ENCODE measurements around the gene ARL8B.
"Not testable (repeated sequence)": the region's sequence is repeated elsewhere in the genome, so short reads cannot be mapped to it uniquely, and the experiment has no call there.

ARL8B gene

GRCh38 chr3:5112043-5112442 is 10.0 kb upstream of the ARL8B start:
- no peak for DNase-seq

GRCh38 chr3:5113726-5114125 is 8.4 kb upstream of the ARL8B start:
- DNase-seq, result not testable (repeated sequence)

DNA sequence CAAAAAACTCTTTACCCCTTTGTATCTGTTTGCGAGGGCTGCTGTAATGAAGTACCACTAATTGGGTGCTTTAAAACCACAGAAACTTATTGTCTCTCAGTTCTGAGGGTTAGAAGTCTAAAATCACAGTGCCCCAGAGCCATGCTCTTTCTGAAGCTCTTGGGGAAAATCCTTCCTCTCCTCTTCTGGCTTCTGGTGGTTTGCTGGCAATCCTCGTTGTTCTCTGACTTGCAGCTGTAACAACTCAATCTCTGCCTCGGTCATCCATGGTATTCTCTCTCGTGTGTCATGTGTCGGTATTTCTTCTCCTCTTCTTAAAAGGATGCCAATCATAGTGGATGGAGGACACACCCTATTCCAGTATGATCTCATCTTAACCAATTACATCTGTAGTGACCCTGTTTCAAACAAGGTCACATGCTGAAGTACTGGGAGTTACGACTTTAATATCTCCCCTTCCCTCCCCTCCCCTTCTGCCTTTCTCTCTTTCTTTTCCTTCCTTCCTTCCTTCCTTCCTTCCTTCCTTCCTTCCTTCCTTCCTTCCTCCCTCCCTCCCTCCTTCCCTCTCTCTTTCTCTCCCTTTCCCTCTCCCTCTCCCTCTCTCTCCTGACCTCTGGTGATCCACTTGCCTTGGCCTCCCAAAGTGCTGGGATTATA is 6.5 kb upstream of the ARL8B start:
- DNase-seq, result no peak

DNA sequence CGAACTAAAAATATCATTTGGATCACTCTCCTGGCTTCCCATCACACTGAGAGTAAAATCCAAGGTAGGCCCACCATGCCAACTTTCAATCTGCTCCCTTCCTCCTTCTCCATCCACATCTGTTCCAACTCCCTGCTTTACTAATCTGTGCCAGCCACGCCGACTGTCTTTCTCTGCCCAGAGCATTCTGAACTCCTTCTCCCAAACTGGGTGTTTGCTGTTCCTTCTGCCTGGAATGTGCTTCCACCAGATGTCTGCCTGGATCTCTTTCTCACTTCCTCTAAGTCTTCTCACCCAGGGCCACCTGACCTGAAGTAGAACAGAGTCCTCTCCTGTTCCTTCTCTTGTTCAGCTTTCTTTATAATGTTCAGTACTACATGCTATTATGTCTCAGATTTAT is 5.6 kb upstream of the ARL8B start:
- DNase-seq, result no peak

- no peak for DNase-seq
Observed at GRCh38 chr3:5120446-5120845, 1.6 kb upstream of the ARL8B start.

DNA sequence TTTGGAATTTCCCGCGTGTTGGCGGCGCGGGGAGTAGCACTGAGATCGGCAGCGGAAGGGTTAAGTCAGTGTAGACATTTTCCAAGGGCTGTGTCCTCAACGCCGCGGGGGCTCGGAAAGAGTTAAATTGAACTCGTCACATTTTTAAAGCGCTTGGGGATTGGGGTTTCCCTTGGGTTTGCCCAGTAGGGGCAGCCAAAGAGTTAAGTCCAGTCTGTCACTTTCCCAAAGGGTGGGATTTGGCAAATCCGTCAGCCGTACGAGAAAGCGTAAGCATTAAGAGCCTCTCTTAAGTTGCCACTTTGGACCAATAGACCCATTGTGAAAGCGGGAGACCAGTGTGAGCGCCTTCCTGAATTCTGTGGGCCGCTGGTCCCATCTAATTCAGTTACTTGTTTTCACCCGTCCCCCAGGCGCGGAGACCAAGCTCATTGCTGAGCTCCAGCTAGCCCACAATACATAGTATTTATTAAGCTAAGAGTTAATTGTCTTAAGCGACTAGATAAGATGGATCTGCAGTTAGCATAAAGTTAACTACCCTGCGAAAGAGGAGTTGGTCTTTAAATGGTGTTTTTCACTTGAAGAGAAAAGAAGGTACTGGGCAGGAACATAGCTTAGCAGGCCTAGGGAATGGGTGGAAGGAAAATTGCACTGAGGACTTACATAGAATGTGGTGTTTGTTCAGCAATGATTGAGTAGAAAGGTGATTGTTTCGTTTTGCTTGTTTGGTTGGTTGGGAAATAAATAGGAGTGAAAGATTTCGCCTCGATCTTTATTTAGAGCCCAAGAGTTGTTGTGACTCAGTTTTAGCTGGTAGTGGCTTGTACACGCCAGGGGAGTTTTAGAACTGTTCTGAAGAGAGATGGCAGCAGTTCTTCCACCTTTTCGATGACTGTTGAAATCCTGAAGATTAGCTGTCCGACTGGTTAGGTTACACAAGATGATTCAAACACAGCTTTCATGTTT is 932 bp downstream of the ARL8B start:
- DNase-seq, result peak; percentile 49

DNA sequence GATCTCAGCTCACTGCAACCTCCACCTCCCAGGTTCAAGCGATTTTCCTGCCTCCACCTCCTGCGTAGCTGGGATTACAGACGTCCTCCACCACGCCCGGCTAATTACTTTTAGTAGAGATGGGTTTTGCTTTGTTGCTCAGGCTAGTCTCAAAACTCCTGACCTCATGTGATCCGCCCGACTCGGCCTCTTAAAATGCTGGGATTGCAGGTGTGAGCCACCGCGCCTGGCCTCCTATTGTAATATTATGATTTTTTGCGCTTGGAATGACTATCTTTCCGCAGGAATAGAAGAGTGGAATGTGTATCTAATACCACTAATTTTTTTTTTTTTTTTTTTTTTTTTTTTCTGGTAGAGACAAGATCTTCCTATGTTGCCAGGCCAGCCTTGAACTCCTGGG is 1.8 kb downstream of the ARL8B start:
- no peak for DNase-seq

DNA sequence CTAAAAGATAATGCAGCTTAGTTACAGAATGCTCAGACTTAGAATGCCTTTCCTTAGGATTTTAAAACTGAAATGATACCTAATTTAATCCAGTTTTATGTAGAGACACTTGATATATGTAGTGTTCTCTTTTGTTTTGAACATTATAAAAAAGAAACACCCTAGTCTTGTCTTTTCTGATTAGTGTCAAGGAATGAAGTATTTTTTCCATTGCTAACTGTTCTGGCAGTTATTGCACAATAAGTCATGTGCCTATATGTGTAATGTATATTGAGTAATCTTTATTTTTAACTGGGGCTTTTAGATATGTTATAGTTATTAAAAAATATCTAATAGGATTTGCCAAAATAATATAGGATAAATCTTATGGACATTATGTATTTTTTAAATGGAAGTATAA is 4.5 kb downstream of the ARL8B start:
- peak; percentile 51 for DNase-seq

- no peak for DNase-seq
Observed at GRCh38 chr3:5128849-5129248, 6.8 kb downstream of the ARL8B start.

- no peak for DNase-seq
Observed at GRCh38 chr3:5133239-5134018, 11.3 kb downstream of the ARL8B start.

- no peak for DNase-seq
Observed at GRCh38 chr3:5134019-5134391, 11.9 kb downstream of the ARL8B start.

DNA sequence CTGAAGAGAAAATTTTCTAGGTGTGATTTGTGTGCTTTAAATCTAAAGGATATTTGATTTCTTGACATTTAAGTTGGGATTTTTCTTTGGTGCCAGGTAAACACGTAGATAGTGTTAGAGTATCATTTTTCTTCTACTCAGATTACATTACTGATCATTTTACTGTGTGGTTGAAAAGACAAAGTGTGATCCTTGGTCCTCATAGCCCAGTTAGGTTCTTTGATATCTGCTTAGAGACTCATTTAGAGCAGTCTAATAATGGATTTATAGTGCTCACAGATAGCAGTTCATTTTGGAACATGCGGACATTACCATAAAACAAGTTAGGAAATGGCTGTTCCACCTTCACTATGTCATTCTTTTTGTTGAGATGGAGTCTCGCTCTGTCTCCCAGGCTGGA is 12.4 kb downstream of the ARL8B start:
- DNase-seq, result no peak

GRCh38 chr3:5136211-5136918 is 14.3 kb downstream of the ARL8B start:
- peak; percentile 19 for DNase-seq

DNA sequence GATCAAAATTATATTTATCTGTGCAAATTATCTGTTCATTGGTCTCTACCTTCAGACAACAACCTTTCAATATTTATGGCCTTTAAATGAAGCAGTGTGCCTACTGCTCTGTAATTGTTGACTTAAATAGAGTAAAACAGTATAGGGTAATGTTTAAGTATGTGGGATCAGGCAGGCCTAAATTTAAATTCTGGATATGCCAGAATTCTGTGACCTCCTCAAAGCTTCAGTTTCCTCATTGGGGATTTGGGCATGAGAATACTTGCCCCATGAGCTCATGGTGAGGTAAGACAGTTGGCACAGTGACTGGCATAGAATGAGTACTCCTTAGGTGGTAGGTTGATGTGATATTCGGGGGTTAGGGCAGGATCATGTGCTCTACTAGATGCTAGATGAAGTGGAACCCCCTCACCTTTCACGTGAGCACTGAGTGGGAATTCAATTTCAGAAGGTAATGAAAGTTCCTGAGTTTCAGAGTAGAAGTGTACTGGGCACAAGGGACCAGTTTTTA is 14.9 kb downstream of the ARL8B start:
- DNase-seq, result no peak

- DNase-seq, result peak; percentile 23
Observed at GRCh38 chr3:5138214-5138981, 16.3 kb downstream of the ARL8B start.

DNA sequence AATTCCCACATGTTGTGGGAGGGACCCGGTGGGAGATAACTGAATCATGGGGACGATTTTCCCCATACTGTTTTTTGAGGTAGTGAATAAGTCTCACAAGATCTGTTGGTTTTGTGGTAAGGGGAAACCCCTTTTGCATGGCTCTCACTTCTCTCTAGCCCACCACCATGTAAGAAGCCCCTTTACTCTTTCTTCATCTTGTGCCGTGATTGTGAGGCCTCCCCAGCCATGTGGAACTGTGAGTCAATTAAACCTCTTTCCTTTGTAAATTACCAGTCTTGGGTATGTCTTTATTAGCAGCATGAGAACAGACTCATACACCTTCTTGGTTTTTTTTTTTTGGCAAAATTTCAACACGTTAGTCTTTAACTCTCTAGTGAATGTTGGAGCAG is 18.1 kb downstream of the ARL8B start:
- DNase-seq, result no peak

DNA sequence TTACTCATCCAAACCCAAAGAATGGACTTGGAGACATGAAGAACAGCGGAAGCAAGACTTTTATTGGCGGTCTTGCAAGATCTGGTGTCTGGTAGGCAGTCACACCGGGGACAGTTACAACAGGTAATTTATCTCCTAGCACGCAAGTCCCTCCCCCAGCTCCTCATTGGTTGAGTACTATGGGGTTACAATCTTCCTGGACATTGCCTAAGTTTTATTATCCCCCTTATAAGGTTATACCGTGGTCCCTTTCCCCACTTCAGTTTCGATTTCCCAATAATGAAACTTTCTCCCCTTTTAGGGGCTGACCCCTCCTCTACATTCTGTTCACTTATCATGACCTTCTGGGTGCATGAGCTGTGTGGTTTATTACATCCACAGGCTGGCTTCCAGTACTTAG is 18.7 kb downstream of the ARL8B start:
- no peak for DNase-seq

DNA sequence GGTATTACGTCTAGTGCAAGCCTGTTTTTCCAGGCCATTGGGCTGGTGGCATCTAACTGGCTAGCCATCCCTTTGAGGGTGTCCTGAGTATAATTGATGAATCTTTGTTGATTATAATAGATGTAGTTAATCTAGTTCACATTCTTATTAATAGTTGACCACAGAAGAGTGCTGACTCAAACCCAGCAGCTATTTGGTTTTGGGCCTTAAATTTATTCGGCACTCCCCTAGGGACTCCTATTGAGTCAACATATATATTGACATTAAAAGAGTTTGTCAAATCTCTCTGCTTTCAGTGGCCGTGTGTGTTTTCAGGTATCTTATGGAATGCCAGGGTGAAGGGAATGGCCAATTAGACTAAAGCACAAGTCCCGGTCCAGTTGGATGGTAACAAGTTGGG is 19.7 kb downstream of the ARL8B start:
- DNase-seq, result no peak

GRCh38 chr3:5143464-5143863 is 21.4 kb downstream of the ARL8B start:
- DNase-seq, result no peak

GRCh38 chr3:5144316-5144994 is 22.4 kb downstream of the ARL8B start:
- DNase-seq, result no peak

DNA sequence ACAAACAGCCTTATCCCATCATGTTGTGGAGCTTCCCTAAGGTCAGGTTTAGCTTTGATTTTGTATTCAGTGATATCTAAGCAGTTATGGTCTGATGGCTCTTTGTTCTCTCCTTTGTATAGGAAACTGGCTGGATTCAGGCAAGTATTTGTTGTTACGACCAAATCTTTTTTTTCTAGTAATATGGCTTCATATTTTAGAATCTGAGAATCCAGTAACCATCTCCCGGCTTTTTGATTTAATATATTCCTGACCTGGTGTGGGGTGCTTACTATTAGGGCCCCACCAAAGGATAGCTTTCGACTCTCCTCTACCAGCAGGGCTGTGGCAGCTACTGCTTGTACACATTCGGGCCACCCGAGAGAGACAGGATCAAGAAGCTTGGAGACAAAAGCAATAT is 23.0 kb downstream of the ARL8B start:
- DNase-seq, result no peak
